HepG2 (cell line): ENCODE data around the gene ANG. TPM values are rescaled to one million over a fixed set of nuclear protein-coding genes. Genes with fewer than 3 reads are reported as not detected.
A peak's percentile ranks its signal among the peaks of the same experiment; 100 is the strongest.

ENCODE experiments used
- CHD2 ChIP-seq: IDR thresholded peaks from 2 replicates; pipeline ENCODE4 v1.6.1; 2011; ENCODE audit warnings: low read depth, low read length, improper control_type of control experiment
- DMTF1 ChIP-seq: sonication (generic); formaldehyde crosslinking; IDR thresholded peaks from 2 replicates; pipeline ENCODE4 v1.4.0; 2020; ENCODE audit warnings: mild to moderate bottlenecking, missing genetic modification reagents
- DNMT1 ChIP-seq: sonication (generic); formaldehyde crosslinking; IDR thresholded peaks from 2 replicates; pipeline ENCODE4 v1.5.1; 2020; ENCODE audit warnings: mild to moderate bottlenecking, missing genetic modification reagents
- ERF ChIP-seq: IDR thresholded peaks from 2 replicates; pipeline ENCODE4 v1.6.1; 2018; ENCODE audit warnings: missing biosample characterization, missing genetic modification reagents
- FOSL2 ChIP-seq: sonication (generic); formaldehyde crosslinking; IDR thresholded peaks from 2 replicates; pipeline ENCODE4 v1.4.0; 2020; ENCODE audit warnings: missing genetic modification reagents
- HNRNPL ChIP-seq: fragments of 200-400 bp; formaldehyde crosslinking; IDR thresholded peaks from 2 replicates; pipeline ENCODE4 v1.6.1; 2017; ENCODE audit warnings: mild to moderate bottlenecking, low read depth, low read length
- MAF1 ChIP-seq: sonication (generic); formaldehyde crosslinking; IDR thresholded peaks from 2 replicates; pipeline ENCODE4 v1.5.0; 2020; ENCODE audit warnings: missing genetic modification reagents, borderline replicate concordance
- MEIS2 ChIP-seq: sonication (generic); formaldehyde crosslinking; IDR thresholded peaks from 2 replicates; pipeline ENCODE4 v1.9.0; 2021; ENCODE audit warnings: mild to moderate bottlenecking, missing genetic modification reagents
- NCOA1 ChIP-seq: sonication (generic); formaldehyde crosslinking; IDR thresholded peaks from 2 replicates; pipeline ENCODE4 v1.9.0; 2021; ENCODE audit warnings: missing genetic modification reagents
- NFE2L1 ChIP-seq: sonication (generic); formaldehyde crosslinking; IDR thresholded peaks from 2 replicates; pipeline ENCODE4 v1.4.0; 2020; ENCODE audit warnings: missing genetic modification reagents, mild to moderate bottlenecking, borderline replicate concordance
- NONO ChIP-seq, 2 experiments: fragments of 450-650 bp in 1 of 2; sonication (generic) in 1 of 2; formaldehyde crosslinking in 1 of 2; IDR thresholded peaks in 1 of 2; conservative IDR thresholded peaks in 1 of 2; 2 replicates each; pipeline versions ENCODE4 v1.6.1 to v1.8.0; 2017 to 2022; ENCODE audit warnings: mild to moderate bottlenecking in 1 of 2, missing genetic modification reagents in 1 of 2, moderate library complexity in 1 of 2
- NPAS2 ChIP-seq: sonication (generic); formaldehyde crosslinking; IDR thresholded peaks from 2 replicates; pipeline ENCODE4 v1.8.0; 2022; ENCODE audit warnings: mild to moderate bottlenecking, missing genetic modification reagents, borderline replicate concordance
- PHF8 ChIP-seq: sonication (generic); formaldehyde crosslinking; IDR thresholded peaks from 2 replicates; pipeline ENCODE4 v1.5.0; 2020; ENCODE audit warnings: missing genetic modification reagents
- TAF15 ChIP-seq: fragments of 200-400 bp; formaldehyde crosslinking; IDR thresholded peaks from one replicate; pipeline ENCODE4 v1.6.1; 2018; ENCODE audit warnings: mild to moderate bottlenecking, low read depth, low read length; ENCODE audit not compliant: poor library complexity, severe bottlenecking
- XRCC5 ChIP-seq: fragments of 200-400 bp; formaldehyde crosslinking; optimal IDR thresholded peaks from 2 replicates; pipeline ENCODE3; 2017; ENCODE audit warnings: mild to moderate bottlenecking, low read length
- ZEB1 ChIP-seq: IDR thresholded peaks from 2 replicates; pipeline ENCODE4 v1.6.1; 2012; ENCODE audit warnings: mild to moderate bottlenecking, low read depth, inconsistent platforms; ENCODE audit not compliant: insufficient replicate concordance
- ZNF451 ChIP-seq: sonication (generic); formaldehyde crosslinking; IDR thresholded peaks from 2 replicates; pipeline ENCODE4 v1.5.0; 2020; ENCODE audit warnings: mild to moderate bottlenecking, missing genetic modification reagents
- ZNF709 ChIP-seq: sonication (generic); formaldehyde crosslinking; IDR thresholded peaks from 2 replicates; pipeline ENCODE4 v1.5.0; 2020; ENCODE audit warnings: mild to moderate bottlenecking, missing genetic modification reagents
- ZNF782 ChIP-seq: sonication (generic); formaldehyde crosslinking; IDR thresholded peaks from 2 replicates; pipeline ENCODE4 v1.4.0; 2020; ENCODE audit warnings: missing genetic modification reagents, mild to moderate bottlenecking, borderline replicate concordance
- ZNF83 ChIP-seq: sonication (generic); formaldehyde crosslinking; IDR thresholded peaks from 2 replicates; pipeline ENCODE4 v1.4.0; 2020; ENCODE audit warnings: missing genetic modification reagents, mild to moderate bottlenecking, borderline replicate concordance
- polyA plus RNA-seq, 8 experiments: library from polyadenylated mRNA; depleted of rRNA in 3 of 8; stranded (reverse) in 7 of 8; unstranded in 1 of 8; fragments of >200 nt; fragmentation: Illumina TruSeq in 4 of 8; extraction: Trizol in 4 of 8; gene quantifications; 2 replicates each; pipeline versions ENCODE4 v1.2.1 to v1.2.3, GENCODE V29; 2011 to 2016; ENCODE audit warnings: low read depth in 4 of 8, missing spikeins in 1 of 8, mixed read lengths in 1 of 8; ENCODE audit not compliant: insufficient read depth in 1 of 8
- total RNA-seq, 5 experiments: library from RNA; depleted of rRNA; stranded (reverse); fragments of >200 nt; fragmentation: Illumina TruSeq; extraction: Trizol; gene quantifications; 2 replicates each; pipeline ENCODE4 v1.2.3, GENCODE V29; 2016; ENCODE audit warnings: low read depth in 1 of 5
- TF ChIP-seq, protein P1 (sequence below): sonication (generic); formaldehyde crosslinking; IDR thresholded peaks from 2 replicates; pipeline ENCODE4 v1.8.0; 2022; ENCODE audit warnings: mild to moderate bottlenecking, missing genetic modification reagents, moderate library complexity
- TF ChIP-seq, protein P2 (sequence below): IDR thresholded peaks from 2 replicates; pipeline ENCODE4 v1.4.0; 2020; ENCODE audit warnings: mild to moderate bottlenecking, missing genetic modification reagents

The ANG gene
- total and polyA plus RNA-seq, 2 of the 13 experiments (the other 11 are each of a cell fraction or from before 2014, with no cell fraction given) = 83.6 to 401 TPM

DNA sequence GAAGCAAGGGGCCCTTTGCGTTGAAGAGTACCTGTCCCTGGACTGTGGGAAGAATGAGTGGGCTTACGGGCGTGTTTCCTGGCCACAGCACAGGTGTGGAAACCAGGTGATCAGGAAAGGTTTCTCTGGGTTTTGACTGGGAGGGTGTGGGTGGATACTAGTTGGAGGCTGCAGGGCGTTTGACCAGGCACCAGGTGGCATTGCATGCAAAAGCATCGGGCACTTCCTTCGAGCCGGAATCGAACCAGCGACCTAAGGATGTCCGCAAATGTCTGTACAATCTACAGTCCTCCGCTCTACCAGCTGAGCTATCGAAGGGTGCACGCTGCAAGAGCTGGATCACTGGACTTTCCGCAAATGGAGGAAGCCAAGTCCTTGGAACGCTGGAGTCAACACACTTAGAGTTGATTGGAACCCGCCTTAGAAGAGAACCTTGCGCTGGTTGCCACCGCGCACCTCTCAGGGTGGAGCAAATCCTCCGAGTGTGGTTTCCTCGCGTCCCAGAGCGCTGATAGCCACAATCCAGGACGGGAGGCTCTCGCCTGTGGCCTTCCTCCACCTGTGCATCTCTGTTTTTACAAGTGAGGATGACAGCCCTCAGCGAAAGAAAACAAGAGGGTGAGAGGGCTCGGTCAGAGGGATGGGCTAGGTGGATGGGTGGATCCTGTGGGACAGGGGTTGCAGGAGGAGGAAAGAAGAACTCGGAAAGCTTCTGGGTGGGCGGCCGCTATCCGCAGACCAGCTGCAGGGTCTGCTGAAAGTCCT, 25.4 kb upstream of the ANG start (continued):
- no peak for TF ChIP-seq NFE2L1 (CRISPR knock-in tag)
- TF ChIP-seq NONO (IDR thresholded peaks at IDR 0.05) = no peak
- 0 out of 2 replicates have a peak, but pooled peaks have one; percentile 35 for TF ChIP-seq NONO (CRISPR knock-in tag; conservative IDR thresholded peaks at IDR 0.05)
- TF ChIP-seq ZNF451 (CRISPR knock-in tag) = no peak
- TF ChIP-seq ERF = peak; percentile 43; the same call in 1 of the 2 replicates
- TF ChIP-seq FOSL2 (CRISPR knock-in tag) = no peak
- TF ChIP-seq DNMT1 = no peak
- no peak for TF ChIP-seq CHD2
- TF ChIP-seq MAF1 (CRISPR knock-in tag) = peak; percentile 90; the same call in 1 of the 2 replicates
- no peak for TF ChIP-seq NPAS2 (CRISPR knock-in tag)
- no peak for TF ChIP-seq ZNF782 (CRISPR knock-in tag)
- TF ChIP-seq HNRNPL = no peak
- TF ChIP-seq PHF8 (CRISPR knock-in tag) = no peak
- TF ChIP-seq ZNF83 = no peak
- TF ChIP-seq, protein P1, sequence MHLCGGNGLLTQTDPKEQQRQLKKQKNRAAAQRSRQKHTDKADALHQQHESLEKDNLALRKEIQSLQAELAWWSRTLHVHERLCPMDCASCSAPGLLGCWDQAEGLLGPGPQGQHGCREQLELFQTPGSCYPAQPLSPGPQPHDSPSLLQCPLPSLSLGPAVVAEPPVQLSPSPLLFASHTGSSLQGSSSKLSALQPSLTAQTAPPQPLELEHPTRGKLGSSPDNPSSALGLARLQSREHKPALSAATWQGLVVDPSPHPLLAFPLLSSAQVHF = no peak
- TF ChIP-seq, protein P2, sequence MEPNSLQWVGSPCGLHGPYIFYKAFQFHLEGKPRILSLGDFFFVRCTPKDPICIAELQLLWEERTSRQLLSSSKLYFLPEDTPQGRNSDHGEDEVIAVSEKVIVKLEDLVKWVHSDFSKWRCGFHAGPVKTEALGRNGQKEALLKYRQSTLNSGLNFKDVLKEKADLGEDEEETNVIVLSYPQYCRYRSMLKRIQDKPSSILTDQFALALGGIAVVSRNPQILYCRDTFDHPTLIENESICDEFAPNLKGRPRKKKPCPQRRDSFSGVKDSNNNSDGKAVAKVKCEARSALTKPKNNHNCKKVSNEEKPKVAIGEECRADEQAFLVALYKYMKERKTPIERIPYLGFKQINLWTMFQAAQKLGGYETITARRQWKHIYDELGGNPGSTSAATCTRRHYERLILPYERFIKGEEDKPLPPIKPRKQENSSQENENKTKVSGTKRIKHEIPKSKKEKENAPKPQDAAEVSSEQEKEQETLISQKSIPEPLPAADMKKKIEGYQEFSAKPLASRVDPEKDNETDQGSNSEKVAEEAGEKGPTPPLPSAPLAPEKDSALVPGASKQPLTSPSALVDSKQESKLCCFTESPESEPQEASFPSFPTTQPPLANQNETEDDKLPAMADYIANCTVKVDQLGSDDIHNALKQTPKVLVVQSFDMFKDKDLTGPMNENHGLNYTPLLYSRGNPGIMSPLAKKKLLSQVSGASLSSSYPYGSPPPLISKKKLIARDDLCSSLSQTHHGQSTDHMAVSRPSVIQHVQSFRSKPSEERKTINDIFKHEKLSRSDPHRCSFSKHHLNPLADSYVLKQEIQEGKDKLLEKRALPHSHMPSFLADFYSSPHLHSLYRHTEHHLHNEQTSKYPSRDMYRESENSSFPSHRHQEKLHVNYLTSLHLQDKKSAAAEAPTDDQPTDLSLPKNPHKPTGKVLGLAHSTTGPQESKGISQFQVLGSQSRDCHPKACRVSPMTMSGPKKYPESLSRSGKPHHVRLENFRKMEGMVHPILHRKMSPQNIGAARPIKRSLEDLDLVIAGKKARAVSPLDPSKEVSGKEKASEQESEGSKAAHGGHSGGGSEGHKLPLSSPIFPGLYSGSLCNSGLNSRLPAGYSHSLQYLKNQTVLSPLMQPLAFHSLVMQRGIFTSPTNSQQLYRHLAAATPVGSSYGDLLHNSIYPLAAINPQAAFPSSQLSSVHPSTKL (CRISPR knock-in tag) = peak; percentile 73
- no peak for TF ChIP-seq ZNF709
- TF ChIP-seq DMTF1 (CRISPR knock-in tag) = no peak
- TF ChIP-seq ZEB1 = no peak
- TF ChIP-seq NCOA1 (CRISPR knock-in tag) = no peak
- TF ChIP-seq TAF15 = no peak
- TF ChIP-seq XRCC5 = peak; percentile 63
- TF ChIP-seq MEIS2 (CRISPR knock-in tag) = no peak
